Measurements from ENCODE around the gene KLF5. TPM values are rescaled to one million over a fixed set of nuclear protein-coding genes. Genes with fewer than 3 reads are reported as not detected.
A peak's percentile ranks its signal among the peaks of the same experiment; 100 is the strongest.

KLF5 gene
- total RNA-seq, 6 donors from 2014 or later, result 43.5 to 112 (median 61.8) TPM

- Histone ChIP-seq H3K9me3 (no peaks in the 10 kb centered on the region), H3K27ac (no peak overlapping the region), H3K4me1 (peaks cover 0 to 19% (median 3%) of the 10 kb centered on the region in 4 donors), H3K27me3 (no peaks in the 10 kb centered on the region), H3K4me3 (no peak overlapping the region), H3K36me3 (no peaks in the 10 kb centered on the region)
- ATAC-seq (ENCODE audit: low FRiP score in 2 of 2), result no peak
- TF ChIP-seq POLR2A (IDR thresholded peaks at IDR 0.05) (no peak), POLR2AphosphoS5 (IDR thresholded peaks at IDR 0.05) (no peak), EP300 (IDR thresholded peaks at IDR 0.05) (no peak), CTCF (IDR thresholded peaks at IDR 0.05) (no peak)
- WGBS, 2 donors, result 71% methylated on average over 5 of the region's 5 CpGs
- DNase-seq, result no peak
Observed at GRCh38 chr13:73054712-73055111, 4.1 kb upstream of the KLF5 start.

- whole genome bisulfite sequencing, 2 donors, result 60 to 72% methylated on average over 8 of the region's 8 CpGs
- no peak overlapping the region for H3K27ac ChIP-seq
- DNase-seq (no peak), ATAC-seq (ENCODE audit: low FRiP score in 2 of 2) (no peak)
- no peaks in the 10 kb centered on the region for H3K27me3 ChIP-seq
- TF ChIP-seq POLR2AphosphoS5 (IDR thresholded peaks at IDR 0.05) (no peak), POLR2A (IDR thresholded peaks at IDR 0.05) (no peak), CTCF (IDR thresholded peaks at IDR 0.05) (no peak), EP300 (IDR thresholded peaks at IDR 0.05) (no peak)
- no peaks in the 10 kb centered on the region for H3K9me3 ChIP-seq
- H3K4me3 ChIP-seq, result no peak overlapping the region
- H3K36me3 ChIP-seq, result no peaks in the 10 kb centered on the region
- H3K4me1 ChIP-seq, result peaks cover 0 to 21% (median 5%) of the 10 kb centered on the region in 4 donors
Observed at GRCh38 chr13:73055813-73056564, 2.8 kb upstream of the KLF5 start.

- H3K27ac ChIP-seq, result no peak overlapping the region
- no peaks in the 10 kb centered on the region for H3K9me3 ChIP-seq
- no peak for ATAC-seq (ENCODE audit: low FRiP score in 2 of 2)
- peaks cover 0 to 21% (median 5%) of the 10 kb centered on the region in 4 donors for H3K4me1 ChIP-seq
- WGBS, 2 donors, result 94% methylated on average over 4 of the region's 4 CpGs
- no peak overlapping the region for H3K4me3 ChIP-seq
- DNase-seq, result no peak
- no peaks in the 10 kb centered on the region for H3K36me3 ChIP-seq
- H3K27me3 ChIP-seq, result no peaks in the 10 kb centered on the region
- TF ChIP-seq EP300 (IDR thresholded peaks at IDR 0.05) (no peak), CTCF (IDR thresholded peaks at IDR 0.05) (no peak), POLR2AphosphoS5 (IDR thresholded peaks at IDR 0.05) (no peak), POLR2A (IDR thresholded peaks at IDR 0.05) (no peak)
Observed at GRCh38 chr13:73056565-73056962, 2.2 kb upstream of the KLF5 start.

GRCh38 chr13:73057284-73058063, 1.3 kb upstream of the KLF5 start:
- Histone ChIP-seq H3K27ac (peak overlapping the region; percentile 45 to 91 (median 76)), H3K4me1 (peaks cover 0 to 21% (median 5%) of the 10 kb centered on the region in 4 donors), H3K36me3 (no peaks in the 10 kb centered on the region), H3K27me3 (no peaks in the 10 kb centered on the region), H3K9me3 (no peaks in the 10 kb centered on the region), H3K4me3 (peak overlapping the region in 2 of 4 donors; percentile 83 to 93)
- 72 to 79% methylated on average over 4 of the region's 4 CpGs for WGBS, 2 donors
- no peak for ATAC-seq (ENCODE audit: low FRiP score in 2 of 2)
- DNase-seq, result no peak
- TF ChIP-seq EP300 (IDR thresholded peaks at IDR 0.05) (no peak), POLR2AphosphoS5 (IDR thresholded peaks at IDR 0.05) (no peak), POLR2A (IDR thresholded peaks at IDR 0.05) (no peak), CTCF (IDR thresholded peaks at IDR 0.05) (no peak)
